Ecto neural progenitor cell (in vitro differentiated cells): ENCODE measurements around the gene RAD51B.
"Not testable (repeated sequence)": the region's sequence is repeated elsewhere in the genome, so short reads cannot be mapped to it uniquely, and the experiment has no call there.

Source experiments
- DNase-seq: peaks from one replicate; pipeline ENCODE4 v3.0.0-alpha.2; 2018; ENCODE audit warnings: low spot score

RAD51B gene

DNA sequence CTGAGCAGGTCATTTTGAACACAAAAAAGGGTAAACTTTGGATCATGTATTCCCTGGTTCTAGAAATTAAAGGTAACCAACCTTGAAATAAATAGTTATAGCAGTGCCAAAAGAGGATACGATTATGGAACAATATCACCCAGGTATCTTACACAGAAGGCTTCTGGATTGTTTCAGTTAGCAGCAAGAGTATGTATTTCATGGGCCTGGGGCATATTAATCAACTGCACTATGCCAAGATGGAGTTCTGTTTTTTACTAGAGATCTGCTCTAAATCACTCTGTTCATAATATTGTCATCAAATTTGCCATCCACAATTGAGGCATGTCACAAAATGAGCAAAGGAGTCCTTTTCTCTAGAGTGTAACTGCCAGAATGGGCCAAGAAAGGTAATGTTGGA is 357.1 kb downstream of the RAD51B start:
- no peak for DNase-seq

- DNase-seq, result no peak
These were observed 358.1 kb downstream of the RAD51B start for GRCh38 chr14:68177728-68178127.

- DNase-seq, result no peak
These were observed 358.7 kb downstream of the RAD51B start for GRCh38 chr14:68178282-68178681.

- DNase-seq, result no peak
These were observed 362.1 kb downstream of the RAD51B start for GRCh38 chr14:68181519-68182326.

GRCh38 chr14:68182492-68182891 is 362.9 kb downstream of the RAD51B start:
- DNase-seq, result no peak

DNA sequence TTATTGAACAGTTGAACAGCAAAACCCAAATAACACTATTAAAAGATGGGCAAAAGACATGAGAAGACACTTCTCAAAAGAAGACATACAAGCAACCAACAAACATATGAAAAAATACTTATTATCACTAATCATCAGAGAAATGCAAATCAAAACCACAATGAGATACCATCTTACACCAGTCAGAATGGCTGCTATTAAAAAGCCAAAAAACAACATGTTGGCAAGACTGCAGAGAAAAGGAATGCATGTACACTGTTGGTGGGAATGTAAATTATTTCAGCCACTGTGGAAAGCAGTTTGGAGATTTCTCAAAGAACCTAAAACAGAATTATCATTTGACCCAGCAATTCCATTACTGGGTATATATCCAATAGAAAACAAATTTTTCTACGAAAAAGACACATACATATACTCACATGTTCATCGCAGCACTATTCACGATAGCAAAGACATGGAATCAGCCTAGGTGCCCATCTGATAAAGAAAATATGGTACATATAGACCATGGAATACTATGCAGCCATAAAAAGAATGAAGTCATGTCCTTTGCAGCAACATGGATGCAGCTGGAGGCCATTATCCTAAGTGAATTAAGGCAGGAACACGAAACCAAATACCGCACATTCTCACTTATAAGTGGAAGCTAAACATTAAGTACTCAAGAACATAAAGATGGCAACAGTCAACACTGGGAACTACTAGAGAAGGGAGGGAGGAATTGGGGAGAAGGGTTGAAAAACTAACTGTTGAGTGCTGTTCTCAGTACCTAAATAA is 367.1 kb downstream of the RAD51B start:
- DNase-seq, result not testable (repeated sequence)

GRCh38 chr14:68188174-68188573 is 368.6 kb downstream of the RAD51B start:
- DNase-seq, result no peak

DNA sequence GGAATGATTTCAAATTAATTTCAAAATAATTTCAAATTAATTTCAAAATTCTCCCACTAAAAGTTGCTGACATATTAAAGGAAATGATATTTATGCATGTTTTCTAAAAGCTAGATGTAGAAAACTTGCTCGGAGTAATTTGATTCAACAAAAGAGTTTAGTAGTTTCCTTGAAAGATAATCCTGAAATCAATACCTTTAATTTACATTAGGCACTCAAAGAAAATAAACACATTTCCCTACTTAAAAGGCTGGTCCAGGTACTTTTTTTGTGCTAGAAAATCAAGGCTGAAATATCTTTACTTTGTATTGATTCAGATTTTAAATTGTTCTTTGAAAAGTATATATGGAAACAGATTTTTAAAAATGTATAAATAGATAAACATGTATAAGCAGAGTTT is 370.5 kb downstream of the RAD51B start:
- no peak for DNase-seq

GRCh38 chr14:68191567-68192321 is 372.2 kb downstream of the RAD51B start:
- no peak for DNase-seq

DNA sequence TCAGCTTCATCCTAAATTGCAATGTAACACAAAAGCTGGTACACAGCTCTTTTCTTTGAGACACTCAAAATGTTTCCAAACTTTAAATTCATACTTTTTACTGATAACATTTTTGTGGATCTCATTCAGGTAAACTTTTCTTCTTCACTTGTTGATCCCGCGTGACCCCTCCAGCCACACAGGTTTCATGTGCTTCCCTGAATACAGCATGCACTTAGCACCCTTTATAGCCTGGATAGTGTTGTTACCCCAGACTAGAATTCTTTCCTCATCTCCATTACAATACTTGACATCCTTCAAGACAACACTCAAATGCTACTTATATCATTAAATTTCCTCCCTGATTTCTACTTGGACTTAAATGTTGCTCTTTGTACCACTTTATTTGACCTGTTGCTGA is 373.4 kb downstream of the RAD51B start:
- no peak for DNase-seq

DNA sequence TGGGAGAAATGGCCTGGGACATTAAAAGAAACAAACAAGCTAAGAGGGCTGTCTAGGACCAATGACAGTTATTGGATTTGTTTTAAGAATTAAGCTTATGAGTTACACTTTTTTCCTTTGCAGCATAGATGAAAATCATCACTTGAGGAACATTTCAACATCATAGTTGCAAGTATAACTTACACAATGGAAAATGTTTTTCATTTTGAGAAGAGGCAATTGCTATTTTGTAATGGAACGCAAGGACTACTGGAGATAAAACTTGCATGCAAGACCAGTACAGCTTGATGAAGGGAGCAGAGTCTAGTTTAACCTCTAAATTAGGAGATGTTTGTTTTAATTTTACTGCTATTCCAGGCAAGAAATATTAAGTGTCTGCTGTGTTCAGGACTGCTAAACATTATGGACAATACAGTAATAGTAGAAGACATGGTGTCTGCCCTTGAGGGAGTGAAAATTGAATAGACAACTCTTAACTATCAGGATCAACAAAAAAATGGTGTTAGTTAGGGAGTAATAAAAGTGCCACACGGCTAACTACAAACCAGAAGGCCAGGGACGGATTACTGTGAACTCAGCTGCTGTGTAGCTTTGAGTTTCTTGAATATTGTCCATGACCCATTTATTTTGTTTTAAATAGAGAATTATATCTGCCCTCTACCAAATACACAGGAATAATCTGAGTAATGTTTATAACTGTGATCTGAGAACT is 374.5 kb downstream of the RAD51B start:
- DNase-seq, result no peak

DNA sequence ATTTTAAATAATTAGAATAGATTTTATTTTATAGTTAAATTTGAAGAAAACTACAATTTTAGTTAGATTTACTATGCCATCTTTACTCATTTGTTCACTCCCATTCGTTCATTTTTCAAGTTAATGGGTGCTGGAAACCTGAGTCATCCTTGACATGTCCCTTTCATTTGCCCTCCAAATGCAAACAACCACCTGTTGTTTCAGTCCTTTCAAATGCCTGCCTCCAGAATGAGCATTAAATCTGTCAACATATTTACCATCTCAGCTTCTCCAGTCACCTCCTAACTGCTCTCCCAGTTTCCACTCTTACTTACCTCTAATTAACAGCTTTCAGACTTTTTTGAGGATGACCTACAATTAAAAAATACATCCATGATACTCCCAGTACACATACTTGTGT is 375.5 kb downstream of the RAD51B start:
- no peak for DNase-seq

GRCh38 chr14:68198713-68199495 is 379.3 kb downstream of the RAD51B start:
- no peak for DNase-seq

DNA sequence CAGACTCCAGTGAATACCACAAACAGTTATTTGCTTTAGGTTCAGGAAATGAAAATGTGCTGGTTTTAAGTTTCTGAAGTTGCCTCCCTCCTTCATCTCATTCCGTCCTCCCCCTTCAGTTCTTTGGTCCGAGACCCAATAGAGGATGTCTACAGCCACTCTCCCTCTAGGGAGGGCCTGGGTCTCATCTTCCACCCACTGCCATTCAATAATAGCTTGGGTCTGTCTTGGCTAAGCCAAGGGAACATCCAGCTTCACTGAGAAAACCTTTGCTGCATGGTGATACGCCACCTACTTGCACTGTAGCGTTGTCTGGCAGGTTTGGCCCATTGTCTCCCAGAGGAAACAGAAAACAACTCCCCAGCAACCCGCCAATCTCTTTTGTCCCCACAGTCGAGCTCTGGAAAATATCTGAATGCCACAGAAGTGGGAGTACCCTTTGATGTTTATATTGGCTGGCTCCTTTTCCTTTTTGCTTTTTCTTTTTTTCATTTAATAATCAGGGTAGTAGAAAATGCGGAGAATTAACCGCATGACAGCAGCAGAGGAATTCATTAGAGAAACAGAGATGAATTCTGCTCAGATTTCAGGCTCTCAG is 380.1 kb downstream of the RAD51B start:
- peak; percentile 67 for DNase-seq

DNA sequence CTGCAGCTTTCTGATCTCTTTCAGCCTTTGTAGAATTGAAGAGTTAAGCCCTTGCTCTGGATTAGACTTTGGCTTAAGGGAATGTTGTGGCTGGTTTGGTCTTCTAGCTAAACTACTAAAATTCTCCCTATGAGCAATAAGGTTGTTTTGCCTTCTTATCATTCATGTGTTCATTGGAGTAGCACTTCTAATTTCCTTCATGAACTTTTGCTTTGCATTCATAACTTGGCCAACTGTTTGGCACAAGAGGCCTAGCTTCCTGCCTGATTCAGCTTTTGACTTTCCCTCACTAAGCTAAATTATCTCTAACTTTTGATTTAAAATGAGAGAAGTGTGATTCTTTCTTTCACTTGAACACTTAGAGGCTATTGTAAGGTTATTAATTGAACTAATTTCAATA is 384.3 kb downstream of the RAD51B start:
- DNase-seq, result no peak

DNA sequence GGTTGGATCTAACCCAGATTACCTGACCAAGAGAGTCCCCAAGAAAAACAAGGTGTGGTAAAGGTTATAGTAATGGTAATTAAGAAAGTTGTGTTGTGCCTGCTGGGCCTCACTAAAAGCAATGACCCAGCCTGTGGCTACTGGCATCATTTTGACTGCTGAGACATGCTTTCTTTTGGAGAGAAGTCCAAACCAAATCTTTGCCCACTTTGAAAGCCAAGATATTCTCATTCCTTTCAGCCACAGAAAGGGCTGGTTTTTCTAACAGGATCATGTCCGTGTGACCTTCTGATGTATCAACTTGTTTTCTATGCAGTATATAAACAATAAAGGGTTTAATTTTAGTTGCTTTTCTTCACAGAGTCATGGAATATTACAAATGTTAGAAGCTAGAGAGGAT is 388.6 kb downstream of the RAD51B start:
- no peak for DNase-seq

DNA sequence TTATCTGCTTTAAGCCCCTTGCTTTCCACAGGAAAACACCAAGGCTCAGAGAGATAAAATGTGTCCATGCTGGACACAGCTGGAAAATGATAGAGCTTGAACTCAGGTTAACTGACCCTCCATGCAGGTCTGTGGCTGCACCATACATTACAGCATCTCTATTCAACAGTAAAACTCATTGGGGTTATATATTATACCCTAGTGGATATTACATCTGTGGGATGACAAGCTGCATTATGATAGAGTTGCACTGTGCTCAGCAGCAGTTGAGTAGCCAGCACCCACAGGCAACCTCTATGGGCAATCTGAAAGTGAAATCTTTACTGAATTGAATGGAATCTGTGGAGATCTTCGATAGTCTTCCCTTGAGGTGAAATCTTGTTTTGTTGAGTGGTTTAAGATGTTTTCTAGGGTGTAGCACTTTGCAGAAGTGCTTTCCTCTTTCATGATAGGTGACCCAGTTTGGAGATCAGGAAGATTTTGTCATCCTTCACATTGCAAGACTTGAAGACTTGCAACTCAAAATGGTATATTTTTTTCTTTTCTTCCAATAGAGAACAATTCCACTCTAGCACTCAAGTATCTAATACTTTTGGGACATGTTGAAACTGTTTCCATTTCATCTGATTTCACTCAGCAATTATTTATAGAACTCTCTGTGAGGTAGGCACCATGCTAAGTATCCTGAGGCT is 389.2 kb downstream of the RAD51B start:
- DNase-seq, result no peak

- DNase-seq, result no peak
These were observed 391.2 kb downstream of the RAD51B start for GRCh38 chr14:68210729-68211299.

DNA sequence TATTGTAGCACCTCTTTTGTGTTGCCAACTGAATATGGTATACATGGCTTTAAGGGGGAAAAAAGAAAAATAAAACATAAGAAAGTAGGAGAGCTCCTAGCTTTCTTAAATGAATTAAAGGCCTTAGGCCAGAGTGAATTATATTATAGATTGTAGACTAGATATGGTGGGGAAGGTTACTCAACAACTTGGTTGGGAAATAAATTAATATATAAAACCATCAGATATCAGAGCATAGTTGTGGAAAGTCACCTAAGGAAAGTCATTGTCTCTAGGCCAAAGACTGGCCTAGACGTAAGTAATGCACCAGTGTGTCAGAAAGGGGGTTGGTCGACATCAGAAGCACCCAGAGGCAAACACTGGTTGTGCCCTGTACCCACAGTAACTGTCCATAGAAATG is 391.8 kb downstream of the RAD51B start:
- no peak for DNase-seq

- DNase-seq, result no peak
These were observed 392.3 kb downstream of the RAD51B start for GRCh38 chr14:68211886-68212285.
